H9 (cell line): ENCODE measurements around the gene BRDT. TPM values are rescaled to one million over a fixed set of nuclear protein-coding genes. Genes with fewer than 3 reads are reported as not detected.

Experiments used
- DNase-seq: peaks from one replicate; pipeline ENCODE4 v3.0.0-alpha.2; 2017
- H2AFZ ChIP-seq: one replicate; pipeline ENCODE4 v1.6.1; 2013; ENCODE audit warnings: mild to moderate bottlenecking, low read length, control low read depth, moderate library complexity
- H2AK5ac ChIP-seq: 2 replicates; pipeline ENCODE4 v1.6.1; 2013; ENCODE audit warnings: low read length, control low read depth, mixed read lengths; ENCODE audit not compliant: insufficient read length
- H2BK120ac ChIP-seq: one replicate; pipeline ENCODE4 v1.6.1; 2013; ENCODE audit warnings: low read depth, mild to moderate bottlenecking, low read length, control low read depth, inconsistent platforms; ENCODE audit not compliant: poor library complexity, severe bottlenecking
- H2BK12ac ChIP-seq: 2 replicates; pipeline ENCODE4 v1.6.1; 2013; ENCODE audit warnings: low read length, control low read depth, mixed read lengths, low read depth; ENCODE audit not compliant: insufficient read length
- H2BK15ac ChIP-seq: 2 replicates; pipeline ENCODE4 v1.6.1; 2013; ENCODE audit warnings: low read depth, low read length, control low read depth
- H2BK20ac ChIP-seq: one replicate; pipeline ENCODE4 v1.6.1; 2013; ENCODE audit warnings: low read depth, mild to moderate bottlenecking, low read length, control low read depth, inconsistent platforms; ENCODE audit not compliant: poor library complexity, severe bottlenecking
- H2BK5ac ChIP-seq: 2 replicates; pipeline ENCODE4 v1.6.1; 2013; ENCODE audit warnings: low read length, control low read depth, mixed read lengths; ENCODE audit not compliant: insufficient read length
- H3K14ac ChIP-seq: 2 replicates; pipeline ENCODE4 v1.6.1; 2013; ENCODE audit warnings: low read length, control low read depth; ENCODE audit not compliant: insufficient read depth
- H3K18ac ChIP-seq: 2 replicates; pipeline ENCODE4 v1.6.1; 2013; ENCODE audit warnings: low read depth, mild to moderate bottlenecking, mixed read lengths, low read length, control low read depth; ENCODE audit not compliant: insufficient read length
- H3K23ac ChIP-seq: 2 replicates; pipeline ENCODE4 v1.6.1; 2013; ENCODE audit warnings: low read length, control low read depth, mixed read lengths, low read depth; ENCODE audit not compliant: insufficient read length
- H3K23me2 ChIP-seq: 2 replicates; pipeline ENCODE4 v1.6.1; 2013; ENCODE audit warnings: low read depth, mild to moderate bottlenecking, mixed read lengths, low read length, control low read depth; ENCODE audit not compliant: insufficient read length, poor library complexity, severe bottlenecking
- H3K27ac ChIP-seq: 2 replicates; pipeline ENCODE4 v1.5.1; 2013; ENCODE audit warnings: low read length, control low read depth, mixed read lengths, low read depth; ENCODE audit not compliant: insufficient read length
- H3K27me3 ChIP-seq: 2 replicates; pipeline ENCODE4 v1.6.1; 2013; ENCODE audit warnings: low read length, control low read depth, inconsistent platforms; ENCODE audit not compliant: insufficient read depth
- H3K4ac ChIP-seq: 2 replicates; pipeline ENCODE4 v1.6.1; 2013; ENCODE audit warnings: low read depth, mild to moderate bottlenecking, control low read depth, inconsistent platforms, low read length, moderate library complexity
- H3K4me1 ChIP-seq: 2 replicates; pipeline ENCODE4 v1.6.1; 2013; ENCODE audit warnings: low read length, control low read depth, inconsistent platforms; ENCODE audit not compliant: insufficient read depth
- H3K4me2 ChIP-seq: 2 replicates; pipeline ENCODE4 v1.6.1; 2013; ENCODE audit warnings: low read length, control low read depth, mixed read lengths; ENCODE audit not compliant: insufficient read length, insufficient read depth
- H3K56ac ChIP-seq: 2 replicates; pipeline ENCODE4 v1.6.1; 2013; ENCODE audit warnings: low read depth, mild to moderate bottlenecking, mixed read lengths, low read length, control low read depth; ENCODE audit not compliant: insufficient read length
- H3K79me1 ChIP-seq: 2 replicates; pipeline ENCODE4 v1.6.1; 2013; ENCODE audit warnings: low read depth, mild to moderate bottlenecking, moderate library complexity, low read length, control low read depth, inconsistent platforms; ENCODE audit not compliant: insufficient read depth, poor library complexity, severe bottlenecking
- H3K79me2 ChIP-seq: 2 replicates; pipeline ENCODE4 v1.6.1; 2013; ENCODE audit warnings: low read length, control low read depth, inconsistent platforms; ENCODE audit not compliant: insufficient read depth
- H3K9ac ChIP-seq: 2 replicates; pipeline ENCODE4 v1.6.1; 2013; ENCODE audit warnings: low read length, control low read depth, mixed read lengths; ENCODE audit not compliant: insufficient read length; ENCODE audit errors: extremely low read depth
- H3K9me3 ChIP-seq: one replicate; pipeline ENCODE4 v1.6.1; 2013; ENCODE audit warnings: low read depth, low read length, inconsistent platforms; ENCODE audit not compliant: control insufficient read depth
- H3T11ph ChIP-seq: one replicate; pipeline ENCODE4 v1.6.1; 2013; ENCODE audit warnings: mild to moderate bottlenecking, low read length, control low read depth, inconsistent platforms
- H4K20me1 ChIP-seq: one replicate; pipeline ENCODE4 v1.6.1; 2013; ENCODE audit not compliant: control insufficient read depth, insufficient read length, insufficient read depth
- H4K5ac ChIP-seq: 2 replicates; pipeline ENCODE4 v1.6.1; 2013; ENCODE audit warnings: low read depth, mild to moderate bottlenecking, mixed read lengths, low read length, control low read depth; ENCODE audit not compliant: insufficient read length
- H4K8ac ChIP-seq: replicated peaks from 2 replicates; pipeline ENCODE4 v1.6.1; 2013; ENCODE audit warnings: low read length, control low read depth, mixed read lengths, low read depth; ENCODE audit not compliant: insufficient read length
- H4K91ac ChIP-seq: 2 replicates; pipeline ENCODE4 v1.6.1; 2013; ENCODE audit warnings: low read depth, mild to moderate bottlenecking, moderate library complexity, mixed read lengths, low read length, control low read depth; ENCODE audit not compliant: insufficient read length
- H3K27ac Mint-ChIP-seq, 3 experiments: 2 replicates in 2 of 3; 3 replicates in 1 of 3; pipeline ENCODE4 v1.8.0; 2020 to 2021; ENCODE audit warnings: mixed read lengths in 3 of 3, mild to moderate bottlenecking in 1 of 3, moderate library complexity in 1 of 3
- H3K27me3 Mint-ChIP-seq: 2 replicates; pipeline ENCODE4 v1.8.0; 2021; ENCODE audit warnings: low read depth, mild to moderate bottlenecking, moderate library complexity, mixed read lengths
- H3K36me3 Mint-ChIP-seq, 3 experiments: 2 replicates in 2 of 3; 3 replicates in 1 of 3; pipeline ENCODE4 v1.8.0; 2020 to 2021; ENCODE audit warnings: low read depth in 3 of 3, mixed read lengths in 3 of 3; ENCODE audit not compliant: insufficient read depth in 1 of 3
- H3K4me1 Mint-ChIP-seq, 2 experiments: 2 replicates each; pipeline ENCODE4 v1.8.0; 2020; ENCODE audit warnings: mixed read lengths in 2 of 2
- H3K4me3 Mint-ChIP-seq, 2 experiments: 2 replicates in 1 of 2; 3 replicates in 1 of 2; pipeline ENCODE4 v1.8.0; 2020 to 2021; ENCODE audit warnings: mild to moderate bottlenecking in 2 of 2, mixed read lengths in 2 of 2, moderate library complexity in 1 of 2
- H3K9me3 Mint-ChIP-seq, 2 experiments: 2 replicates in 1 of 2; 3 replicates in 1 of 2; pipeline ENCODE4 v1.8.0; 2020; ENCODE audit warnings: mild to moderate bottlenecking in 2 of 2, mixed read lengths in 2 of 2, moderate library complexity in 1 of 2
- whole genome bisulfite sequencing: extraction: QIAGEN DNeasy Blood & Tissue Kit; methylation state at CpG from one replicate; pipeline ENCODE4 v1.1.7; 2013; ENCODE audit warnings: missing lambda C conversion rate, low lambda C conversion rate, mixed read lengths; ENCODE audit not compliant: insufficient read length; ENCODE audit errors: extremely low coverage; 5-methylcytosine and 5-hydroxymethylcytosine counted together
- total RNA-seq: library from RNA; stranded (reverse); gene quantifications from 2 replicates; pipeline ENCODE4 v1.2.1, GENCODE V29; 2021
- TF ChIP-seq, protein P1 (sequence below): fragments of 200-600 bp; sonication (generic); conservative IDR thresholded peaks from 3 replicates; pipeline ENCODE4 v1.8.0; 2021; ENCODE audit warnings: antibody characterized with exemption, mild to moderate bottlenecking

BRDT gene
- total RNA-seq, 1 experiment from 2014 or later: 0.15 TPM

- Histone ChIP-seq H3K14ac (no peak overlapping the region), H3K23me2 (no peaks in the 10 kb centered on the region), H3K9me3 (no peaks in the 10 kb centered on the region), H4K8ac (no peak overlapping the region), H3K18ac (no peak overlapping the region), H3K4me1 (no peaks in the 10 kb centered on the region), H2BK120ac (no peak overlapping the region), H3K9ac (no peak overlapping the region), H2AK5ac (no peak overlapping the region), H3K79me1 (no peaks in the 10 kb centered on the region), H3K27ac (no peak overlapping the region), H3K79me2 (no peaks in the 10 kb centered on the region), H3K56ac (no peak overlapping the region), H3K23ac (no peak overlapping the region), H2BK12ac (no peak overlapping the region), H3K4ac (no peak overlapping the region), H4K20me1 (no peaks in the 10 kb centered on the region), H2AFZ (no peak overlapping the region), H2BK5ac (no peak overlapping the region), H2BK20ac (no peak overlapping the region), H3K4me2 (no peak overlapping the region), H4K5ac (no peak overlapping the region), H3T11ph (no peak overlapping the region), H2BK15ac (no peak overlapping the region), H4K91ac (no peak overlapping the region), H3K27me3 (no peaks in the 10 kb centered on the region)
- Mint-ChIP-seq H3K4me1 (no peaks in the 10 kb centered on the region), H3K9me3 (no peaks in the 10 kb centered on the region; a peak in 1 of 5 replicates), H3K4me3 (no peak overlapping the region), H3K36me3 (no peaks in the 10 kb centered on the region), H3K27me3 (no peaks in the 10 kb centered on the region; the same call in 1 of the 2 replicates), H3K27ac (no peak overlapping the region; a peak in 1 of 7 replicates)
- DNase-seq: no peak
- TF ChIP-seq, protein P1, sequence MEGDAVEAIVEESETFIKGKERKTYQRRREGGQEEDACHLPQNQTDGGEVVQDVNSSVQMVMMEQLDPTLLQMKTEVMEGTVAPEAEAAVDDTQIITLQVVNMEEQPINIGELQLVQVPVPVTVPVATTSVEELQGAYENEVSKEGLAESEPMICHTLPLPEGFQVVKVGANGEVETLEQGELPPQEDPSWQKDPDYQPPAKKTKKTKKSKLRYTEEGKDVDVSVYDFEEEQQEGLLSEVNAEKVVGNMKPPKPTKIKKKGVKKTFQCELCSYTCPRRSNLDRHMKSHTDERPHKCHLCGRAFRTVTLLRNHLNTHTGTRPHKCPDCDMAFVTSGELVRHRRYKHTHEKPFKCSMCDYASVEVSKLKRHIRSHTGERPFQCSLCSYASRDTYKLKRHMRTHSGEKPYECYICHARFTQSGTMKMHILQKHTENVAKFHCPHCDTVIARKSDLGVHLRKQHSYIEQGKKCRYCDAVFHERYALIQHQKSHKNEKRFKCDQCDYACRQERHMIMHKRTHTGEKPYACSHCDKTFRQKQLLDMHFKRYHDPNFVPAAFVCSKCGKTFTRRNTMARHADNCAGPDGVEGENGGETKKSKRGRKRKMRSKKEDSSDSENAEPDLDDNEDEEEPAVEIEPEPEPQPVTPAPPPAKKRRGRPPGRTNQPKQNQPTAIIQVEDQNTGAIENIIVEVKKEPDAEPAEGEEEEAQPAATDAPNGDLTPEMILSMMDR: no peak
- WGBS: no CpG with 5 or more reads among the region's 2 CpGs
These were observed 19.1 kb downstream of the BRDT start for GRCh38 chr1:91968334-91968733.
